HG02884 (cell line): ENCODE data around the gene C17orf113.

Experiments used
- ATAC-seq: cut with Tn5 transposase; IDR thresholded peaks from one replicate; pipeline ENCODE4 v1.9.1; 2021; ENCODE audit warnings: mild to moderate bottlenecking, moderate library complexity; ENCODE audit not compliant: unreplicated experiment

Gene C17orf113

GRCh38 chr17:42072323-42073187, 22.2 kb upstream of the C17orf113 start:
- ATAC-seq: no peak

GRCh38 chr17:42071810-42072209, 21.4 kb upstream of the C17orf113 start:
- ATAC-seq: no peak

- ATAC-seq: no peak
Observed at GRCh38 chr17:42068979-42069378, 18.6 kb upstream of the C17orf113 start.

- ATAC-seq: no peak
Observed at GRCh38 chr17:42067371-42068091, 17.1 kb upstream of the C17orf113 start.

GRCh38 chr17:42065201-42065600, 14.8 kb upstream of the C17orf113 start:
- no peak for ATAC-seq

GRCh38 chr17:42062681-42063080, 12.3 kb upstream of the C17orf113 start:
- no peak for ATAC-seq

GRCh38 chr17:42061646-42062487, 11.5 kb upstream of the C17orf113 start:
- no peak for ATAC-seq

- ATAC-seq: no peak
Observed at GRCh38 chr17:42060231-42060630, 9.8 kb upstream of the C17orf113 start.

- ATAC-seq: no peak
Observed at GRCh38 chr17:42059815-42060214, 9.4 kb upstream of the C17orf113 start.

GRCh38 chr17:42058063-42058462, 7.7 kb upstream of the C17orf113 start:
- no peak for ATAC-seq

GRCh38 chr17:42056635-42057034, 6.2 kb upstream of the C17orf113 start:
- ATAC-seq: no peak

- ATAC-seq: no peak
Observed at GRCh38 chr17:42055496-42055895, 5.1 kb upstream of the C17orf113 start.

- no peak for ATAC-seq
Observed at GRCh38 chr17:42055027-42055426, 4.6 kb upstream of the C17orf113 start.

GRCh38 chr17:42053731-42054500, 3.5 kb upstream of the C17orf113 start:
- no peak for ATAC-seq

- no peak for ATAC-seq
Observed at GRCh38 chr17:42052346-42052877, 2.0 kb upstream of the C17orf113 start.

- no peak for ATAC-seq
Observed at GRCh38 chr17:42051645-42052044, 1.2 kb upstream of the C17orf113 start.

GRCh38 chr17:42051013-42051400, 606 bp upstream of the C17orf113 start:
- ATAC-seq: no peak

GRCh38 chr17:42049834-42050392, 488 bp downstream of the C17orf113 start:
- no peak for ATAC-seq

- ATAC-seq: no peak
Observed at GRCh38 chr17:42047343-42047742, 3.1 kb downstream of the C17orf113 start.

GRCh38 chr17:42045719-42046118, 4.7 kb downstream of the C17orf113 start:
- no peak for ATAC-seq
